GM21576 (cell line): ENCODE measurements around the gene HOTAIR.

Experiments
- ATAC-seq: cut with Tn5 transposase; IDR thresholded peaks from one replicate; pipeline ENCODE4 v1.9.1; 2021; ENCODE audit warnings: mild to moderate bottlenecking, moderate library complexity; ENCODE audit not compliant: unreplicated experiment

The HOTAIR gene

GRCh38 chr12:53963005-53963404 lies 11.7 kb downstream of the HOTAIR start:
- ATAC-seq = no peak

- no peak for ATAC-seq
Observed at GRCh38 chr12:53961025-53961761, 13.6 kb downstream of the HOTAIR start.

- ATAC-seq = no peak
Observed at GRCh38 chr12:53960187-53961024, 14.3 kb downstream of the HOTAIR start.

GRCh38 chr12:53959314-53959713 lies 15.4 kb downstream of the HOTAIR start:
- ATAC-seq = no peak

GRCh38 chr12:53958128-53958527 lies 16.6 kb downstream of the HOTAIR start:
- no peak for ATAC-seq

- no peak for ATAC-seq
Observed at GRCh38 chr12:53956914-53957536, 17.7 kb downstream of the HOTAIR start.

- ATAC-seq = no peak
Observed at GRCh38 chr12:53956251-53956887, 18.4 kb downstream of the HOTAIR start.

GRCh38 chr12:53955776-53956250 lies 18.9 kb downstream of the HOTAIR start:
- no peak for ATAC-seq

- ATAC-seq = no peak
Observed at GRCh38 chr12:53955036-53955775, 19.5 kb downstream of the HOTAIR start.

GRCh38 chr12:53954694-53955035 lies 20.1 kb downstream of the HOTAIR start, which contains the start of gene HOXC12:
Gene HOXC12, plus strand, starts transcription at chr12:53954903. Its CDS starts 27 bp downstream, at chr12:53954930.
- no peak for ATAC-seq

- no peak for ATAC-seq
Observed at GRCh38 chr12:53953831-53954693, 20.7 kb downstream of the HOTAIR start.

GRCh38 chr12:53952871-53953734 lies 21.7 kb downstream of the HOTAIR start:
- no peak for ATAC-seq

GRCh38 chr12:53952335-53952694 lies 22.4 kb downstream of the HOTAIR start:
- ATAC-seq = no peak

GRCh38 chr12:53951577-53952334 lies 23.0 kb downstream of the HOTAIR start:
- ATAC-seq = no peak

GRCh38 chr12:53950789-53951576 lies 23.8 kb downstream of the HOTAIR start:
- ATAC-seq = no peak

GRCh38 chr12:53950437-53950773 lies 24.3 kb downstream of the HOTAIR start:
- ATAC-seq = no peak
